SJCRH30 (cell line): Measurements from ENCODE around the gene IFI30. TPM values are rescaled to one million over a fixed set of nuclear protein-coding genes. Genes with fewer than 3 reads are reported as not detected.
A peak's percentile ranks its signal among the peaks of the same experiment; 100 is the strongest.

Experiments
- DNase-seq, 2 experiments: peaks; one replicate each; pipeline ENCODE4 v3.0.0-alpha.2; 2015 to 2020
- H3K27ac ChIP-seq: fragments of 250-450 bp; sonication (Bioruptor Pico); 2 replicates; pipeline ENCODE4 v1.5.1; 2020; ENCODE audit warnings: mild to moderate bottlenecking, moderate library complexity
- H3K27me3 ChIP-seq: fragments of 250-450 bp; sonication (Bioruptor Pico); 2 replicates; pipeline ENCODE4 v1.5.1; 2020; ENCODE audit warnings: mild to moderate bottlenecking, moderate library complexity
- H3K36me3 ChIP-seq: fragments of 250-450 bp; sonication (Bioruptor Pico); 2 replicates; pipeline ENCODE4 v1.5.1; 2020; ENCODE audit warnings: mild to moderate bottlenecking, moderate library complexity
- H3K4me1 ChIP-seq: fragments of 250-450 bp; sonication (Bioruptor Pico); 2 replicates; pipeline ENCODE4 v1.5.1; 2020; ENCODE audit warnings: mild to moderate bottlenecking, moderate library complexity
- H3K4me3 ChIP-seq: fragments of 250-450 bp; sonication (Bioruptor Pico); 2 replicates; pipeline ENCODE4 v1.5.1; 2020; ENCODE audit warnings: mild to moderate bottlenecking, moderate library complexity
- H3K9me3 ChIP-seq: fragments of 250-450 bp; sonication (Bioruptor Pico); replicated peaks from 2 replicates; pipeline ENCODE4 v1.5.1; 2020; ENCODE audit warnings: mild to moderate bottlenecking, moderate library complexity
- total RNA-seq: library from RNA; depleted of rRNA; stranded (reverse); fragments of >200 nt; shearing (Covaris generic); gene quantifications from 2 replicates; pipeline ENCODE4 v1.2.3, GENCODE V29; 2014

The IFI30 gene
- total RNA-seq, 1 experiment from 2014 or later = 0.67 TPM

- peak overlapping the region; percentile 45; the same call in 1 of the 2 replicates for H3K4me3 ChIP-seq
- no peak for DNase-seq
- peaks cover 18% of the 10 kb centered on the region; the same call in 1 of the 2 replicates for H3K27me3 ChIP-seq
- no peak overlapping the region for H3K27ac ChIP-seq
- H3K4me1 ChIP-seq = peaks cover 3% of the 10 kb centered on the region; the same call in 1 of the 2 replicates
- H3K36me3 ChIP-seq = peaks cover 11% of the 10 kb centered on the region
- H3K9me3 ChIP-seq = no peaks in the 10 kb centered on the region
Measured at GRCh38 chr19:18173054-18173571, 500 bp upstream of the IFI30 start.

GRCh38 chr19:18174983-18175382 is 1.4 kb downstream of the IFI30 start:
- peaks cover 18% of the 10 kb centered on the region; the same call in 1 of the 2 replicates for H3K27me3 ChIP-seq
- H3K27ac ChIP-seq = no peak overlapping the region
- peaks cover 3% of the 10 kb centered on the region; the same call in 1 of the 2 replicates for H3K4me1 ChIP-seq
- H3K4me3 ChIP-seq = no peak overlapping the region
- no peaks in the 10 kb centered on the region; the same call in 1 of the 2 replicates for H3K36me3 ChIP-seq
- H3K9me3 ChIP-seq = no peaks in the 10 kb centered on the region
- no peak for DNase-seq

GRCh38 chr19:18176367-18177310 is 3.0 kb downstream of the IFI30 start:
- H3K4me3 ChIP-seq = no peak overlapping the region
- peaks cover 20% of the 10 kb centered on the region for H3K27me3 ChIP-seq
- peaks cover 3% of the 10 kb centered on the region; the same call in 1 of the 2 replicates for H3K4me1 ChIP-seq
- no peaks in the 10 kb centered on the region for H3K36me3 ChIP-seq
- no peaks in the 10 kb centered on the region for H3K9me3 ChIP-seq
- H3K27ac ChIP-seq = no peak overlapping the region
- no peak for DNase-seq

GRCh38 chr19:18179957-18180356 is 6.3 kb downstream of the IFI30 start:
- no peak for DNase-seq
- Histone ChIP-seq H3K27ac (no peak overlapping the region), H3K9me3 (no peaks in the 10 kb centered on the region), H3K36me3 (no peaks in the 10 kb centered on the region), H3K4me3 (no peak overlapping the region), H3K4me1 (no peaks in the 10 kb centered on the region), H3K27me3 (peaks cover 29% of the 10 kb centered on the region)

- no peak overlapping the region for H3K4me3 ChIP-seq
- H3K27me3 ChIP-seq = peaks cover 33% of the 10 kb centered on the region
- H3K36me3 ChIP-seq = no peaks in the 10 kb centered on the region
- no peaks in the 10 kb centered on the region for H3K9me3 ChIP-seq
- H3K27ac ChIP-seq = no peak overlapping the region
- H3K4me1 ChIP-seq = no peaks in the 10 kb centered on the region
- DNase-seq = no peak
Measured at GRCh38 chr19:18183529-18183928, 9.9 kb downstream of the IFI30 start.

GRCh38 chr19:18185538-18185937 is 11.9 kb downstream of the IFI30 start:
- Histone ChIP-seq H3K4me3 (no peak overlapping the region), H3K36me3 (no peaks in the 10 kb centered on the region), H3K4me1 (no peaks in the 10 kb centered on the region)

GRCh38 chr19:18190278-18190677 is 16.7 kb downstream of the IFI30 start:
- Histone ChIP-seq H3K36me3 (no peaks in the 10 kb centered on the region), H3K4me3 (no peak overlapping the region), H3K9me3 (no peaks in the 10 kb centered on the region), H3K4me1 (no peaks in the 10 kb centered on the region), H3K27ac (no peak overlapping the region), H3K27me3 (peaks cover 15% of the 10 kb centered on the region)
- DNase-seq = no peak

More at GRCh38 chr19:18185538-18185937, 11.9 kb downstream of the IFI30 start:
- H3K27ac ChIP-seq = no peak overlapping the region
- no peaks in the 10 kb centered on the region for H3K9me3 ChIP-seq
- DNase-seq = no peak
- H3K27me3 ChIP-seq = peaks cover 33% of the 10 kb centered on the region

GRCh38 chr19:18191640-18192062 is 18.0 kb downstream of the IFI30 start:
- DNase-seq = no peak
- no peaks in the 10 kb centered on the region for H3K36me3 ChIP-seq
- no peaks in the 10 kb centered on the region for H3K9me3 ChIP-seq
- H3K27me3 ChIP-seq = peaks cover 5% of the 10 kb centered on the region; the same call in 1 of the 2 replicates
- H3K4me3 ChIP-seq = peak overlapping the region; percentile 53
- no peaks in the 10 kb centered on the region for H3K4me1 ChIP-seq
- no peak overlapping the region for H3K27ac ChIP-seq

GRCh38 chr19:18192673-18193387 is 19.2 kb downstream of the IFI30 start, which contains the start of gene MPV17L2:
TSS of gene MPV17L2 (plus strand) at chr19:18193218. CDS start at chr19:18193282, 64 bp downstream.
- H3K27ac ChIP-seq = peak within 1 kb of the TSS; percentile 29
- no peaks in the 10 kb centered on the region for H3K36me3 ChIP-seq
- DNase-seq = peak; percentile 100
- H3K27me3 ChIP-seq = no peaks in the 10 kb centered on the region
- peak within 1 kb of the TSS; percentile 80 for H3K4me3 ChIP-seq
- H3K4me1 ChIP-seq = no peaks in the 10 kb centered on the region
- no peaks in the 10 kb centered on the region for H3K9me3 ChIP-seq

GRCh38 chr19:18193388-18194180 is 20.0 kb downstream of the IFI30 start:
- peak overlapping the region; percentile 29; the same call in 1 of the 2 replicates for H3K27ac ChIP-seq
- no peaks in the 10 kb centered on the region for H3K4me1 ChIP-seq
- H3K4me3 ChIP-seq = peak overlapping the region; percentile 80
- no peaks in the 10 kb centered on the region for H3K9me3 ChIP-seq
- H3K27me3 ChIP-seq = no peaks in the 10 kb centered on the region
- DNase-seq = peak; percentile 42 to 47
- no peaks in the 10 kb centered on the region for H3K36me3 ChIP-seq

GRCh38 chr19:18194181-18194530 is 20.5 kb downstream of the IFI30 start:
- Histone ChIP-seq H3K4me3 (peak overlapping the region; percentile 80), H3K9me3 (no peaks in the 10 kb centered on the region), H3K27me3 (no peaks in the 10 kb centered on the region), H3K36me3 (no peaks in the 10 kb centered on the region), H3K27ac (no peak overlapping the region), H3K4me1 (no peaks in the 10 kb centered on the region)
- no peak for DNase-seq

- H3K27ac ChIP-seq = no peak overlapping the region
- no peaks in the 10 kb centered on the region for H3K4me1 ChIP-seq
- no peaks in the 10 kb centered on the region for H3K9me3 ChIP-seq
Measured at GRCh38 chr19:18194554-18195238, 21.1 kb downstream of the IFI30 start.

GRCh38 chr19:18196511-18196845 is 22.9 kb downstream of the IFI30 start:
- H3K36me3 ChIP-seq = no peaks in the 10 kb centered on the region

More at GRCh38 chr19:18194554-18195238, 21.1 kb downstream of the IFI30 start:
- no peak overlapping the region for H3K4me3 ChIP-seq
- peak; percentile 37 to 44 for DNase-seq
- H3K27me3 ChIP-seq = no peaks in the 10 kb centered on the region
- H3K36me3 ChIP-seq = no peaks in the 10 kb centered on the region

GRCh38 chr19:18197306-18197705 is 23.7 kb downstream of the IFI30 start:
- Histone ChIP-seq H3K36me3 (no peaks in the 10 kb centered on the region), H3K27ac (no peak overlapping the region), H3K9me3 (no peaks in the 10 kb centered on the region), H3K27me3 (no peaks in the 10 kb centered on the region), H3K4me3 (no peak overlapping the region), H3K4me1 (no peaks in the 10 kb centered on the region)
- DNase-seq = no peak

More at GRCh38 chr19:18196511-18196845, 22.9 kb downstream of the IFI30 start:
- Histone ChIP-seq H3K27ac (no peak overlapping the region), H3K4me1 (no peaks in the 10 kb centered on the region), H3K27me3 (no peaks in the 10 kb centered on the region), H3K9me3 (no peaks in the 10 kb centered on the region), H3K4me3 (no peak overlapping the region)
- DNase-seq = no peak
